Ovary (tissue), 9 donors: Measurements from ENCODE around the gene LCE5A. TPM values are rescaled to one million over a fixed set of nuclear protein-coding genes. Genes with fewer than 3 reads are reported as not detected.

ENCODE experiments used
- DNase-seq, 5 donors: peaks; one replicate each; pipeline ENCODE4 v3.0.0-alpha.2; 2019 to 2020
- H3K27ac ChIP-seq, 2 donors: fragments of 200-600 bp; one replicate each; pipeline versions ENCODE4 v1.5.1 to v1.8.0; 2019 to 2022
- H3K27me3 ChIP-seq: fragments of 200-600 bp; one replicate; pipeline ENCODE4 v1.8.0; 2022
- H3K36me3 ChIP-seq: fragments of 200-600 bp; sonication (generic); one replicate; pipeline ENCODE4 v1.5.1; 2019
- H3K4me1 ChIP-seq: one replicate; pipeline ENCODE4 v1.8.1; 2013; ENCODE audit warnings: mild to moderate bottlenecking, moderate library complexity; ENCODE audit not compliant: insufficient read depth
- H3K4me3 ChIP-seq: fragments of 200-600 bp; sonication (generic); one replicate; pipeline ENCODE4 v1.5.1; 2017
- H3K9me3 ChIP-seq, 2 donors: fragments of 200-600 bp in 1 of 2; sonication (generic) in 1 of 2; one replicate each; pipeline versions ENCODE4 v1.5.1 to v1.8.1; 2013 to 2019; ENCODE audit warnings: mild to moderate bottlenecking in 1 of 2, moderate library complexity in 1 of 2
- CTCF ChIP-seq, 3 donors: fragments of 450-650 bp in 2 of 3; fragments of 200-600 bp in 1 of 3; IDR thresholded peaks; one replicate each; pipeline versions ENCODE4 v1.5.1 to v1.8.0; 2016 to 2022; ENCODE audit warnings: antibody characterized with exemption in 3 of 3, mild to moderate bottlenecking in 1 of 3
- EP300 ChIP-seq: sonication (generic); formaldehyde crosslinking; IDR thresholded peaks from one replicate; pipeline ENCODE4 v1.6.1; 2017; ENCODE audit warnings: antibody characterized with exemption
- POLR2A ChIP-seq: fragments of 450-650 bp; IDR thresholded peaks from one replicate; pipeline ENCODE4 v1.6.1; 2017; ENCODE audit warnings: antibody characterized with exemption, mild to moderate bottlenecking, moderate library complexity
- WGBS, 3 donors: extraction: QIAGEN DNeasy Blood & Tissue Kit in 1 of 3; methylation state at CpG; one replicate each; pipeline versions ENCODE4 v1.1.5 to v1.1.7; 2013 to 2017; 5-methylcytosine and 5-hydroxymethylcytosine counted together
- intact Hi-C, 4 donors: fragments of 100-400 bp; cut with DNase I; formaldehyde crosslinking; loops; one replicate each; pipeline versions ENCODE4 v1.11.0 to v1.15.1; 2022 to 2023
- polyA plus RNA-seq, 2 donors: library from polyadenylated mRNA; stranded (reverse); fragments of 200-250 nt in 1 of 2; fragments of 350-450 nt in 1 of 2; fragmentation: Illumina TruSeq in 1 of 2; extraction: RNeasy Lipid Tissue Mini Kit (QIAGEN cat#74804) in 1 of 2; gene quantifications; one replicate each; pipeline ENCODE4 v1.2.3, GENCODE V29; 2013 to 2014
- total RNA-seq, 7 donors: library from RNA; depleted of rRNA in 2 of 7; stranded (reverse); fragments of >200 nt in 2 of 7; fragmentation: NEBNext Ultra II Directional in 3 of 7; extraction: Animal tissue kit (Norgen Biotek cat#: 25700) in 3 of 7; gene quantifications; one replicate each; pipeline versions ENCODE4 v1.1.0 to v1.2.4, GENCODE V29; 2016 to 2023
- donor health status: DM: no; HTN: no; CAD: no; lungs with moderate emphysema.
- donor health status: DM: no; HTN: no; CAD: no.
- donor health status: Bipolar disorder and iron deficiency.
- donor health status: DM: yes; HTN: yes; CAD: no.
- donor health status: DM: no; HTN: no; CAD: no.
- donor health status: DM: yes; HTN: yes; CAD: no.

Gene LCE5A
- total and polyA plus RNA-seq, 9 donors = not detected

- no peaks in the 10 kb centered on the region for H3K36me3 ChIP-seq
- WGBS, 3 donors = 69 to 76% (median 75%) methylated on average over 7 of the region's 7 CpGs
Observed at GRCh38 chr1:152502496-152503180, 8.0 kb upstream of the LCE5A start.

DNA sequence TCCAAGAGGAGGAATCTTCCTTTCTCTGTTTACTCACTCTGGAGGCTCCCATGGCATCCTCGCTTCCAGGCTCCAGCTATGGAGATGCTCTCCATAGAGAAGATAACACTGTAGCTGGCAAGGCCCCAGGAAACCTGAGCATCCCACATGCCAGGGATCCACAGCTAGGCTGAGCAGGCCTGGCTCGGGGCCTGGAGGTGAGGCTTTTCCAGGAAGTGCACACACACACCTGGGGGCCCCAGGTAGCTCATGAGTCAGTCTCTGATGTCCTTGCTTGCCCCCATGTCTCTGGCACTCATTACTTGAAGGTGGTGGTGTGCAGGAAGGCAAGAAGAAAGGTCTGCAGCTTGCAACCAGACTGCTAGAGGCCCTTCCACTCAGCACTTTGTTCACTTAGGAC is 5.5 kb upstream of the LCE5A start:
- no peak for DNase-seq
- Histone ChIP-seq H3K4me1 (no peaks in the 10 kb centered on the region), H3K27ac (no peak overlapping the region), H3K4me3 (no peak overlapping the region), H3K27me3 (no peaks in the 10 kb centered on the region), H3K9me3 (no peaks in the 10 kb centered on the region), H3K36me3 (no peaks in the 10 kb centered on the region)
- intact Hi-C loops = no loop called here
- TF ChIP-seq EP300 (no peak), CTCF (IDR thresholded peaks at IDR 0.05) (no peak), POLR2A (no peak)
- WGBS, 3 donors = 70 to 76% (median 72%) methylated on average over 2 of the region's 2 CpGs

More at GRCh38 chr1:152502496-152503180, 8.0 kb upstream of the LCE5A start:
- TF ChIP-seq CTCF (IDR thresholded peaks at IDR 0.05) (no peak), POLR2A (no peak), EP300 (no peak)
- Histone ChIP-seq H3K9me3 (no peaks in the 10 kb centered on the region), H3K27me3 (no peaks in the 10 kb centered on the region), H3K4me3 (no peak overlapping the region), H3K27ac (no peak overlapping the region), H3K4me1 (no peaks in the 10 kb centered on the region)
- intact Hi-C loops = no loop called here
- no peak for DNase-seq

GRCh38 chr1:152506899-152507498 is 3.6 kb upstream of the LCE5A start:
- 33 to 56% (median 47%) methylated on average over 1 of the region's 1 CpG for WGBS, 3 donors
- H3K9me3 ChIP-seq = no peaks in the 10 kb centered on the region
- no peak for DNase-seq
- H3K36me3 ChIP-seq = no peaks in the 10 kb centered on the region
- no peak overlapping the region for H3K4me3 ChIP-seq
- H3K27ac ChIP-seq = no peak overlapping the region
- intact Hi-C loops = no loop called here
- no peaks in the 10 kb centered on the region for H3K27me3 ChIP-seq
- H3K4me1 ChIP-seq = no peaks in the 10 kb centered on the region
- TF ChIP-seq EP300 = no peak
- TF ChIP-seq POLR2A = no peak
- TF ChIP-seq CTCF (IDR thresholded peaks at IDR 0.05) = no peak

DNA sequence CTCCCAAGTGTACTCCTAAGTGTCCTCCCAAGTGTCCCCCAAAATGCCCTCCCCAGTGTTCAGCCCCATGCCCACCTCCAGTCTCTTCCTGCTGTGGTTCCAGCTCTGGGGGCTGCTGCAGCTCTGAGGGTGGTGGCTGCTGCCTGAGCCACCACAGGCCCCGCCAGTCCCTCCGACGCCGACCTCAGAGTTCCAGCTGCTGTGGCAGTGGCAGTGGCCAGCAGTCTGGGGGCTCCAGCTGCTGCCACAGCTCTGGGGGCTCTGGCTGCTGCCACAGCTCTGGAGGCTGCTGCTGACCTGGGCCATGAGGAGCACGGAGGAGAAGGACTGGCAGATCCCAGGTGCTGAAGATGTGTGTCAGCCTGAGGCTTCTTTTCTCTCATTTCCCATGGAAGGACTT is 993 bp downstream of the LCE5A start:
- intact Hi-C loops = no loop called here
- no peak for DNase-seq
- TF ChIP-seq POLR2A = no peak
- TF ChIP-seq EP300 = no peak
- TF ChIP-seq CTCF (IDR thresholded peaks at IDR 0.05) = no peak
- H3K9me3 ChIP-seq = no peaks in the 10 kb centered on the region
- no peaks in the 10 kb centered on the region for H3K27me3 ChIP-seq
- no peak overlapping the region for H3K27ac ChIP-seq
- H3K4me3 ChIP-seq = no peak overlapping the region
- 73 to 86% (median 77%) methylated on average over 5 of the region's 5 CpGs for WGBS, 3 donors
- no peaks in the 10 kb centered on the region for H3K4me1 ChIP-seq
- no peaks in the 10 kb centered on the region for H3K36me3 ChIP-seq
